Choroid plexus epithelial cell (primary cell): Measurements from ENCODE around the gene PPM1D.

Experiments used
- DNase-seq: peaks from one replicate; pipeline ENCODE4 v3.0.0-alpha.2; 2010; ENCODE audit warnings: low read depth
- H3K4me3 ChIP-seq: 2 replicates; pipeline ENCODE4 v1.5.1; 2011; ENCODE audit warnings: low read depth, mild to moderate bottlenecking, control low read depth, low read length, moderate library complexity
- CTCF ChIP-seq: conservative IDR thresholded peaks from 2 replicates; pipeline ENCODE4 v1.5.1; 2011; ENCODE audit warnings: low read depth, mild to moderate bottlenecking, control low read depth, inconsistent platforms, low read length, moderate library complexity

The PPM1D gene

GRCh38 chr17:60695960-60696359 lies 96.0 kb downstream of the PPM1D start:
- no peak overlapping the region for H3K4me3 ChIP-seq
- no peak for TF ChIP-seq CTCF
- DNase-seq: no peak

- no peak for DNase-seq
- no peak for TF ChIP-seq CTCF
- no peak overlapping the region for H3K4me3 ChIP-seq
Observed at GRCh38 chr17:60699090-60699489, 99.1 kb downstream of the PPM1D start.

- no peak overlapping the region for H3K4me3 ChIP-seq
- TF ChIP-seq CTCF: no peak
- no peak for DNase-seq
Observed at GRCh38 chr17:60704170-60704569, 104.2 kb downstream of the PPM1D start.

- H3K4me3 ChIP-seq: no peak overlapping the region
- DNase-seq: no peak
- no peak for TF ChIP-seq CTCF
Observed at GRCh38 chr17:60712675-60713074, 112.7 kb downstream of the PPM1D start.

- no peak for TF ChIP-seq CTCF
- no peak for DNase-seq
- no peak overlapping the region for H3K4me3 ChIP-seq
Observed at GRCh38 chr17:60713608-60714007, 113.6 kb downstream of the PPM1D start.
